NT2/D1 (cell line): ENCODE data around the gene TYRO3.

Experiments
- SUZ12 ChIP-seq: IDR thresholded peaks from 2 replicates; pipeline ENCODE4 v1.6.1; 2011; ENCODE audit not compliant: insufficient read length, insufficient read depth; ENCODE audit errors: extremely low read depth
- YY1 ChIP-seq: IDR thresholded peaks from 2 replicates; pipeline ENCODE4 v1.6.1; 2011; ENCODE audit not compliant: insufficient read length, insufficient read depth
- ZNF274 ChIP-seq: IDR thresholded peaks from 2 replicates; pipeline ENCODE4 v1.6.1; 2011; ENCODE audit warnings: mild to moderate bottlenecking, low read depth, low read length

DNA sequence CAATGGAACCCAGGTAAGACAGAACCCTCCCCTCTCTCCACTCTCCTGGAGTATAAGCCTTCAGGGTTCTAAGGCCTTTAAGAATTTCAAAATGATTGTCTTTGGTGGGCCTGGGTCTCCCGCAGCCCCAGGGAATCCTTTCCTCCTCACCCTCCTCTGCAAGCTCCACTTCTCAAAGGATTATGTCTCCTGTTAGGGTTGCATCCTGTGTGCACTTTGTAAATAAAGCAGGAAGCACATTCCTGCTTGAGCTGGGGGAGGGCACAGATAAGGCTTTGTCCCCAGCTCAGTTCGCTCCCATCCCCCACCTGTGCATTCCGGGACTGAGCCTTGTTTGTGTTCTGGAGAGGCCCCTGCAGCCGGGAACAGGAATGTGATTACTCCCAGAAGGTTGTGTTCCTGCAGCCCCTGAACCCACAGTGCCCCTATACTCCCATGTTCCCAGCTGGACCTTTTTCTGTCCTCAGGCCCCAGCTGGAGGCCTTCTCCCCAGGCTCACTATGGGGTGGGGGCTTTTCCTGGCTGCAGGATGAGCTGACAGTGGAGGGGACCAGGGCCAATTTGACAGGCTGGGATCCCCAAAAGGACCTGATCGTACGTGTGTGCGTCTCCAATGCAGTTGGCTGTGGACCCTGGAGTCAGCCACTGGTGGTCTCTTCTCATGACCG lies 9.5 kb downstream of the TYRO3 start:
- TF ChIP-seq YY1 (no peak), SUZ12 (no peak), ZNF274 (no peak)
